MCF 10A (cell line): ENCODE data around the gene RFPL4AL1. TPM values are rescaled to one million over a fixed set of nuclear protein-coding genes. Genes with fewer than 3 reads are reported as not detected.
"Not testable (repeated sequence)": the region's sequence is repeated elsewhere in the genome, so short reads cannot be mapped to it uniquely, and the experiment has no call there.

Experiments used
- Bru-seq: library from RNA; stranded (reverse); fragments of 400-500 nt; gene quantifications from one replicate; lab custom pipeline; 2021; lab: Mats Ljungman, UMichigan
- BruChase-seq, 2 experiments: library from RNA; stranded (reverse); fragments of 400-500 nt; gene quantifications; one replicate each; lab custom pipeline; 2021; lab: Mats Ljungman, UMichigan
- BruUV-seq: library from RNA; stranded (reverse); fragments of 400-500 nt; replicated peaks from 2 replicates; lab custom pipeline; 2021; lab: Mats Ljungman, UMichigan
- CTCF ChIA-PET: fragments of 300-600 bp; sonication (Branson Sonifier 250); formaldehyde crosslinking; extraction: SDS; loops from one replicate; lab custom pipeline; 2021; ENCODE audit warnings: antibody characterized with exemption, inconsistent platforms; lab: Yijun Ruan, JAX
- POLR2A ChIA-PET: fragments of 300-600, 350-650 bp; sonication (Branson Sonifier 250); formaldehyde crosslinking; extraction: SDS; loops from one replicate; lab custom pipeline; 2020; ENCODE audit warnings: antibody characterized with exemption, inconsistent platforms; lab: Yijun Ruan, JAX
- DNase-seq: peaks from one replicate; pipeline ENCODE4 v3.0.0-alpha.2; 2018; ENCODE audit not compliant: unreplicated experiment
- H3K27ac Mint-ChIP-seq: one replicate; pipeline ENCODE4 v1.8.0; 2022; ENCODE audit warnings: mild to moderate bottlenecking, low read depth, mixed read lengths; ENCODE audit not compliant: unreplicated experiment
- H3K27me3 Mint-ChIP-seq: one replicate; pipeline ENCODE4 v1.8.0; 2022; ENCODE audit warnings: mixed read lengths; ENCODE audit not compliant: insufficient read depth, unreplicated experiment
- H3K36me3 Mint-ChIP-seq: one replicate; pipeline ENCODE4 v1.8.0; 2022; ENCODE audit warnings: mild to moderate bottlenecking, moderate library complexity, mixed read lengths; ENCODE audit not compliant: insufficient read depth, unreplicated experiment
- H3K4me1 Mint-ChIP-seq: one replicate; pipeline ENCODE4 v1.8.0; 2022; ENCODE audit warnings: mixed read lengths; ENCODE audit not compliant: insufficient read depth, unreplicated experiment
- H3K4me3 Mint-ChIP-seq: one replicate; pipeline ENCODE4 v1.8.0; 2022; ENCODE audit warnings: mild to moderate bottlenecking, moderate library complexity, mixed read lengths; ENCODE audit not compliant: unreplicated experiment
- H3K9me3 Mint-ChIP-seq: one replicate; pipeline ENCODE4 v1.8.0; 2022; ENCODE audit warnings: mixed read lengths; ENCODE audit not compliant: unreplicated experiment
- CTCF ChIP-seq: fragments of 200-600 bp; IDR thresholded peaks from one replicate; pipeline ENCODE4 v1.8.0; 2022; ENCODE audit warnings: antibody characterized with exemption, mild to moderate bottlenecking; ENCODE audit not compliant: unreplicated experiment
- intact Hi-C: fragments of 100-400 bp; cut with micrococcal nuclease; formaldehyde crosslinking; loops from 2 replicates; pipeline ENCODE4 v1.14.1; 2022
- long read RNA-seq: library from polyadenylated mRNA; stranded (forward); transcript quantifications from one replicate; pipeline ENCODE4 v2.0.0, GENCODE V29; 2022
- total RNA-seq: library from RNA; stranded (reverse); gene quantifications from 2 replicates; pipeline ENCODE4 v1.2.3, GENCODE V29; 2022

The RFPL4AL1 gene
- total RNA-seq (not detected in 2 replicates), Bru-seq, nascent RNA (not detected), BruChase-seq, experiment 1, labeled RNA remaining after a 6-hour chase (not detected), BruChase-seq, experiment 2, labeled RNA remaining after a 2-hour chase (not detected)
- long read RNA-seq: 0 reads

- intact Hi-C loops, H3K36me3 Mint-ChIP-seq, H3K4me1 Mint-ChIP-seq, POLR2A ChIA-PET, H3K27ac Mint-ChIP-seq, H3K9me3 Mint-ChIP-seq, CTCF ChIA-PET, BruUV-seq, DNase-seq, H3K4me3 Mint-ChIP-seq: not testable (repeated sequence)
- peaks cover 55% of the 10 kb centered on the region for H3K27me3 Mint-ChIP-seq
These were observed at the start of gene RFPL4AL1 for GRCh38 chr19:55768818-55769217. Gene RFPL4AL1, plus strand, starts transcription at chr19:55769118. Its CDS starts 2,687 bp downstream, at chr19:55771805.

GRCh38 chr19:55720214-55720746, 48.6 kb upstream of the RFPL4AL1 start:
- no peak overlapping the region for H3K27ac Mint-ChIP-seq
- no peak for TF ChIP-seq CTCF
- ChIA-PET CTCF (interaction anchor here (1.6 kb wide), 1 partner anchor 8 kb away, joined by 5 read pairs; no protein-coding TSS in a partner anchor), POLR2A (no interaction called here)
- H3K4me1 Mint-ChIP-seq: no peaks in the 10 kb centered on the region
- H3K36me3 Mint-ChIP-seq: peaks cover 6% of the 10 kb centered on the region
- peaks cover 23% of the 10 kb centered on the region for H3K27me3 Mint-ChIP-seq
- H3K4me3 Mint-ChIP-seq: no peak overlapping the region
- DNase-seq: no peak
- BruUV-seq: no TSS peak
- intact Hi-C loops: no loop called here
- peaks cover 18% of the 10 kb centered on the region for H3K9me3 Mint-ChIP-seq

GRCh38 chr19:55720801-55721200, 48.1 kb upstream of the RFPL4AL1 start:
- peaks cover 18% of the 10 kb centered on the region for H3K9me3 Mint-ChIP-seq
- DNase-seq: no peak
- H3K4me1 Mint-ChIP-seq: no peaks in the 10 kb centered on the region

GRCh38 chr19:55723491-55723890, 45.4 kb upstream of the RFPL4AL1 start:
- POLR2A ChIA-PET: no interaction called here
- peaks cover 5% of the 10 kb centered on the region for H3K36me3 Mint-ChIP-seq
- no peak overlapping the region for H3K4me3 Mint-ChIP-seq
- H3K27ac Mint-ChIP-seq: no peak overlapping the region
- H3K9me3 Mint-ChIP-seq: peaks cover 16% of the 10 kb centered on the region
- no peak for DNase-seq
- no TSS peak for BruUV-seq
- H3K4me1 Mint-ChIP-seq: no peaks in the 10 kb centered on the region
- intact Hi-C loops: no loop called here
- CTCF ChIA-PET: interaction anchor here (0.7 kb wide), 1 partner anchor 90 kb away, joined by 3 read pairs; no protein-coding TSS in a partner anchor
- no peak for TF ChIP-seq CTCF
- peaks cover 18% of the 10 kb centered on the region for H3K27me3 Mint-ChIP-seq

More at GRCh38 chr19:55720801-55721200, 48.1 kb upstream of the RFPL4AL1 start:
- intact Hi-C loops: no loop called here
- H3K27me3 Mint-ChIP-seq: peaks cover 23% of the 10 kb centered on the region
- no peak for TF ChIP-seq CTCF
- peaks cover 6% of the 10 kb centered on the region for H3K36me3 Mint-ChIP-seq
- H3K4me3 Mint-ChIP-seq: no peak overlapping the region
- CTCF ChIA-PET: no interaction called here
- BruUV-seq: no TSS peak
- POLR2A ChIA-PET: no interaction called here
- H3K27ac Mint-ChIP-seq: no peak overlapping the region

GRCh38 chr19:55730378-55730777, 38.5 kb upstream of the RFPL4AL1 start:
- H3K4me3 Mint-ChIP-seq, H3K27me3 Mint-ChIP-seq, CTCF ChIA-PET, BruUV-seq, H3K9me3 Mint-ChIP-seq, DNase-seq, H3K4me1 Mint-ChIP-seq, H3K27ac Mint-ChIP-seq, H3K36me3 Mint-ChIP-seq, intact Hi-C loops, POLR2A ChIA-PET: not testable (repeated sequence)
